Esophagus mucosa (tissue), 1 donor: ENCODE results near the gene STT3A. TPM values are rescaled to one million over a fixed set of nuclear protein-coding genes. Genes with fewer than 3 reads are reported as not detected.

ENCODE experiments used
- ATAC-seq: fragments of 200-7000 bp; cut with Tn5 transposase; one replicate; pipeline ENCODE4 v1.9.1; 2020
- total RNA-seq: library from RNA; stranded (reverse); gene quantifications from one replicate; pipeline ENCODE4 v1.2.4, GENCODE V29; 2023
- donor health status: DM: yes; HTN: yes; CAD: no.

STT3A gene
- total RNA-seq, 1 donor from 2014 or later, result 73.6 TPM

DNA sequence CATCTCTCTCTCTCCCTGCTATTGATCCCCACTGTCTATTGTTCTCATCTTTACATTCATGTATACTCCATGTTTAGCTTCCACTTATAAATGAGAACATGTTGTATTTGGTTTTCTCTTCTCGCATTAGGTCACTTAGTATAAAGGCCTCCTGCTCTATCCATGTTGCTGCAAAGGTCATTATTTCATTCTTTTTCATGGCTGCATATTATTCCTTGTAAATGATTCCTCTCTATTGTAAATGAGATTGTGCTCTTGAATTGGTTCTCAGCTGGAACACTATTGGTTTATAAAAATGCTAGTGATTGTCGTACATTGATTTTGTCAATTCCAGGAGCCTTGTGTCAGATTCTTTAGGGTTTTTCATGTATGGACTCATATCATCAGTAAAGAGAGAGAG is 74.5 kb downstream of the STT3A start:
- ATAC-seq, result no peak

DNA sequence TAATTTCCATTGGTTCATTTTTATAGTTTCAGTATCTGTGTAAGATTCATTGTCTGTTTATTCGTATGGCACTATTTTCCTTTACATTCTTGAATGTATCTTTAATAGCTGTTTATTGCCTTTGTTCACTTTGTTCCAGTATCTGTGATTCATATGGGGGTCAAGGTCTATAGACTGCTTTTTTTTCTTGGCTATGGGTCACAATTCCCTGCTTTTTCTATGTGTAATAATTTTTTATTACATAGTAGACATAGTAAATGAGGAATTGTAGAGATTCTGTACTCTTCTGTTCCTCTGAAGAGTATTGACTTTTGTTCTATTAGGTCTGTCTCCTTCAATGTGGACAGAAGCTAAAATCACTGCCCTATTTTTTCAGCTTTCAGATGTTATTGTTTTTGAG is 77.5 kb downstream of the STT3A start:
- ATAC-seq, result no peak

DNA sequence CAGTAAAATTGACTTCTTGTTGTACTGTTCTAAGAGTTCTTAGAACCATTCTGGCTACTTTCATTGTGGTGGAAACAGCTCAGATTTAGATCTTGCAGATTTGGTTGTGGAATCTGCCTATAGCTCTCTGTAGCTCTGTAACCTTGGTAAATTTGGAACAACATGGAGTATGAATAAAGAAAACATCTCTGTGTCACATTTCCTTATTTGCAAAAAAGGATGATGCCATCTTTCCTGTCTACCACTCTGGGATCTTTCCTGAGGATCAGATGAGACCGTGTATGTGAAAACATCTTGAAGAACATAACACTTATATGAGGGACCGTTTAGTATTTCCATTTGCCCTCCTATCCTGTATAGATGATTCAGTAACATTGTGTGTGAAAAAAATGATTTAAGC is 78.9 kb downstream of the STT3A start:
- ATAC-seq, result no peak

Other genes with a start within 250 kb of the STT3A start
- gene FEZ1, start 96.6 kb upstream of the STT3A start, total RNA-seq, result 4.5 TPM
- gene EI24, start 23.4 kb upstream of the STT3A start, total RNA-seq, result 77.2 TPM
- 14.7 TPM for gene CHEK1, start 32.3 kb downstream of the STT3A start, total RNA-seq
- not detected for gene ACRV1, start 88.0 kb downstream of the STT3A start, total RNA-seq
- not detected for gene PATE1, start 153.4 kb downstream of the STT3A start, total RNA-seq
- gene PATE2, start 186.0 kb downstream of the STT3A start, total RNA-seq, result not detected
- not detected for gene PATE3, start 195.3 kb downstream of the STT3A start, total RNA-seq
- not detected for gene PATE4, start 240.5 kb downstream of the STT3A start, total RNA-seq